Stimulated activated CD4-positive, alpha-beta T cell treated with anti-CD3 and anti-CD28 coated beads, Interleukin-15, amount 100 ng/mL, for 24 hours (primary cell): ENCODE data around the gene ZNF746.
A peak's percentile ranks its signal among the peaks of the same experiment; 100 is the strongest.
"Not testable (repeated sequence)": the region's sequence is repeated elsewhere in the genome, so short reads cannot be mapped to it uniquely, and the experiment has no call there.

Experiments
- DNase-seq: peaks from one replicate; pipeline ENCODE4 v3.0.0-alpha.2; 2020

Gene ZNF746

DNA sequence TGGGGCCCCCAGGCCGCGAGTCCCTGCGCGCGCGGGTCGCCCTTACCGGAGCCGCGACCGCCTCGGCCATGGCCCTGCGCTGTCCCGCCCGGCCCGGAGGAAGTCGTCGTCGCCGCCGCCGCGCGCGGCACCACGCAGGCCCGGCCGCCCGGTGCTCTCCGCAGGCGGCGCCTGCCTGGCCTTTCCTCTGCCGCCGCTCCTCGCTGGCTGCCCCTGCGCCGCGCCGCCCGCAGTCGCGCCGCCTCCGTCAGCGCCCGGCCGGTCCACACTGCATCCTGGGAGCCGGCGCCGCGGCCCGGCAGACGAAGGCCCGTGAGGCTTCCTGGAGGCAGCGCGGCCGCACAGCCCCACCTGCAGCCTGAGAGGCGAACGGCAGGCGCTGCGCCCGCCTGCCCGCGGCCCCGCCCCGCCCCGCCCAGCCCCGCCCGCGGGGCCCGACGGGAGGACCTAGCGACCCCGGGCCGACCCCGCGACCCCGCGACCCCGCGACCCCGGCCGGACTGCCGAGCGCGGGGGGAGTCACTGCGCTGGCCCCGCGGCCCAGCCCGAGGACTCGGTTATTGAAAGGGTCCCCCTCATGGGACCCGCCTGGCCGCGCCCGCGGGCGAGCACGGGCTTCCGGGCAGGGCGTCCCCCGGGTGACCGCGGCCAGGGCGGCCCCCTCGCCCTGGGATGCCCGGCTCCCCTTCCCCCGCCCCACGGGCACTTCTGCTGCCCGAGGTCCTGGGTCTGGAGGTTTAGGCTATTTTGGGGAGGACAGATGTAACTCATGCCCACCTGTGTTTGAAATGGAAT, at the start of gene ZNF746:
ZNF746 (minus strand) TSS at position 343 of the 795 bp plus-strand sequence; CDS start at position 70, 273 bp downstream.
- DNase-seq, result peak; percentile 89

- DNase-seq, result no peak
These were observed 49.5 kb upstream of the ZNF746 start for GRCh38 chr7:149547126-149547525.

DNA sequence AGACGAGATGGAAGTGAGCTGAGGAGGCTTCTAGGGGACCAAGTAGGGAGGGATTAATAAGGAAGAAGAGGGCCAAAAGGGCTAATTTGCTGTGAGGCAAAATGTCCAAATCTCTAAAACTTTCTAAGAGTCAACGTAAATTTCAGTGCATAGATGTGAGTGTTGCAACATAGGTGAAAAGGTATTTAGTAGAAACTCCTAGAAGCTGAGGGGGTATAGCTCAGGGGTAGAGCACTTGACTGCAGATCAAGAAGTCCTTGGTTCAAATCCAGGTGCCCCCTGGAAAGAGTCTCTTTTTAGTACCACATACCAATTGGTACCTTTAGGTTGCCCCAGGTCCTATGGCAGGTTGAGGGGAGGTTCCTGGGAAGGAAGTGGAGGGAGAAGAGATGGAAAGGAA, 48.7 kb upstream of the ZNF746 start:
- DNase-seq, result no peak

- no peak for DNase-seq
These were observed 46.4 kb upstream of the ZNF746 start for GRCh38 chr7:149544028-149544427.

GRCh38 chr7:149532654-149533053, 35.0 kb upstream of the ZNF746 start:
- no peak for DNase-seq

DNA sequence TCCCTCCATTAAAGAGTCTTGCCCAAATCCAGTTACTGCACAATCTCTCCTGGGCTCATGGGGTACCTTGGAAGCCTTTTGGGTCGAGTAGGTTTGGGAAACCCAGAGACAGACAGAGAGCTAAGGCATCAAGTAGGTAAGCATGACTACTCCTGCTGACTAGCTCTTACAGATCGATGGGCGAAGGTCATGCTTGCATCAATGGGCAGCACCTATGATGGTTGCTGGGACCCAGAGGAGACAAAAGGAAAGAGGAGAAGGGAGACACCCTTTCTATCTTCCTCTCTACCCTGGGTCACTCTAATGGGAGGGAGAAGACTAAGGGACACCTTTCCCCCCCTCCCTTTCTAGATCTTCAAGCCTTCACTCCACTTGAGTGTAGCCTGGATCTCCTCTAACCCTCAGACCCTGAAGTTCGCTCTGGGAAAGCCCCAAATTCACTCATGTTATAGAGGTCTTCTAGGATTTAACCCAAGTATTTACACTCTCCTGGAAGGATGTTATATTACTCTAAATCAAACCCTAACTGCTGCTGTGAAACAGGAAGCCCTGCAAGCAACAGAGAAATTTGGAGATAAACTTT, 31.6 kb upstream of the ZNF746 start:
- DNase-seq, result no peak

GRCh38 chr7:149527414-149527813, 29.8 kb upstream of the ZNF746 start:
- DNase-seq, result no peak

DNA sequence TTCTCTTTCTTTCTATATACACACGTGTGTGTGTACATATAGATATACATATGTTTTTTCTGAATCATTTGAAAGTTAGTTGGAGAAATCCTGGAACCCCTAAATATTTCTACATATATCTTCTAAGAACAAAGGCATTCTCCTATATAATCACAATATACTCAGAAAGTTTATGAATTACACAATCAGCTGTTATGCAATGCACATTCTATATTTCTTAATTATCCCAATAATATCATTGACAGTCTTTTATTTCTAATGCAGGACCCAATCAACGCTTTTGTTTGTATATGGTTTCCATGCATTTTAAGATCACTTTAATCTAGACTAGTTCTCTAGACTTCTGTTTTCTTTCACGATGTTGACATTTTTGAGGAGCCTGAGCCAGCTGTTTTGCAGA, 27.7 kb upstream of the ZNF746 start:
- DNase-seq, result no peak

GRCh38 chr7:149524394-149524793, 26.8 kb upstream of the ZNF746 start:
- DNase-seq, result no peak

DNA sequence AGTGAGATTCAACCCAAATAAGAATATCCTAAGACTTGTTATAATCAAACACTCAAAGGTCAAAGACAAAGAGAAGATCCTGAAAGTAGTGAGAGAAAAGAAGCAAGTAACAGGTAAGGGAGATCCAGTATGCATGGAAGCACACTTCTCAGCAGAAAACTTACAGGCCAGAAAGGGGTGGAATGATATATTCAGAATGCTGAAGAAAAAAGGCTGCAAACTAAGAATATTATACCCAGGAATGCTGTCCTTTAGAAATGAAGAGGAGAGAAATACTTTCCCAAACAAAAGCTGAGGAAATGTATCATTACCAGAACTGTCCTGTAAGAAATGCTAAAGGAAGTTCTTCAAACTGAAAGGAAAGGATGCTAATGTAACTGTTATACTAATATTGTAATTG, 12.6 kb upstream of the ZNF746 start:
- no peak for DNase-seq

DNA sequence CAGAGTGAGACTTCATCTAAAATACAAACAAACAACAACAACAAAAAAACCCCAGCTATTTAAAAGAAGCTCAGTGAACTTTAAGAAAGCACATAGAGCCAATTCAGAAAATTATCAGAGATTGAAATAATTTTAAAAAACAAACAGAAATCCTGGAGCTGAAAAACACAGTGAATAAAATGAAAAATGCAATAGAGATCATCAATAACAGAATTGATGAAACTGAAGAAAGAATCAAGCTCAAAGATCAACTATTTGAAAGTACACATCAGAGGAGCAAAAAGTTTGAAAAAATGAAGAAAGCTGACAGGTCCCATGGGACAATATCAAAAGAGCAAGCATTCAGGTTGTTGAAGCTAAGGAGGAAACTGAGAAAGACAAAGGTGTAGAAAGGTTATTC, 12.2 kb upstream of the ZNF746 start:
- no peak for DNase-seq

DNA sequence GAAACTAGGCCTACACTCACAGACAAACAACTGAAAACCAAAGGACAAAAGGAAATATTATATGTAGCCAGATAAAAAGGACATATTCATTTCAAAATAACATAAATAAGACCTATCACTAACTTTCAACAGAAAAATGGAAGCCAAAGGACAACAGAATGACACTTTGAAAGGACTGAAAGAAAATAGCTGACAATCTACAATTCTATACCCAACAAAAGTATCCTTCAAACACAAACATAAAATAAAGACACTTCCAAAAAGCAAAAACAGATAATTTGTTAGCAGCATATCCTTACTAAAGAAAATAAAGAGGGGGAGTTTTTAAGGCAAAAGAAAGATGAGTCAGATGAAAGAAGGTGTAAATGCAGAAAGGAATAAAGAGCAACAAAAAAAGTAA, 7.9 kb upstream of the ZNF746 start:
- no peak for DNase-seq

- no peak for DNase-seq
These were observed 4.0 kb upstream of the ZNF746 start for GRCh38 chr7:149501651-149502050.

- no peak for DNase-seq
These were observed 3.3 kb upstream of the ZNF746 start for GRCh38 chr7:149500910-149501309.

GRCh38 chr7:149500201-149500600, 2.6 kb upstream of the ZNF746 start:
- no peak for DNase-seq

- no peak for DNase-seq
These were observed 1.2 kb upstream of the ZNF746 start for GRCh38 chr7:149498811-149499210.

DNA sequence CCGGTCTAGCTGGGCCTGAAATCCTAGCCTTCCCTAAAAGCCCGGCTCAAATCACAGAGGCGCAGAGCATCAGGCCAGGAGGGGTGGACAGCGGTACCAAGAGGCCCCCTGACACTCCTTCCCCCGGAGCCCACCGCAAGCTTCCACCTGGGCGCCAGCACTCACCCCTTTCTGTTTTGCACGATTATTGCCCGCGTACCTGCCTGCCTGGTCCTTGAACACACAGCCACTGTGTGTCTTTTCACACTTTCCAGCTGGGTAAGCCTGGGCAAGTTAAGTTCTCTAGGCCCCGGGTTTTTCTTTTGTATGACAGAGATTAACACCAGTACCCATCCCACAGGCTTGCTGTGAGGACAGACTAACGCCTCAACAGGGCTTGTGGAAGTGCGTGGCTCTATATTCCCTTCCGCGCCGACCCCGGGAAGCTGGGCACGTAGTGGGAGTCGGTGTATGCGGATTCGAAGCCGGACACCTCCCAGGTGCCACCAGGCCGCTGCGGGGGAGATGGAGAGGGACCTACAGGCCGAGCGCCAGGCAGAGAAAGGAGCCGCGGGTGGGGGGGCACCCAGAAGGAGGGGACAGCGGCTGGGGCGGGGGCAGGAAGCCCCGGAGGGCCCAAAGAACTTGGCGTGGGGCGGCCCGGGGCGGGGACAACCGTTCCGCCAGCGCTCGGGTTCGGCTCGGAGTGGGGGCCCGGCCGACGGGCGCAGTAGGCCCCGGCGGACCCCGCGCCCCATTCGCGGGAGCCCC, 792 bp downstream of the ZNF746 start:
- DNase-seq, result peak; percentile 71

GRCh38 chr7:149495785-149496641, 1.6 kb downstream of the ZNF746 start:
- DNase-seq, result peak; percentile 34

GRCh38 chr7:149494738-149495368, 2.8 kb downstream of the ZNF746 start:
- no peak for DNase-seq

DNA sequence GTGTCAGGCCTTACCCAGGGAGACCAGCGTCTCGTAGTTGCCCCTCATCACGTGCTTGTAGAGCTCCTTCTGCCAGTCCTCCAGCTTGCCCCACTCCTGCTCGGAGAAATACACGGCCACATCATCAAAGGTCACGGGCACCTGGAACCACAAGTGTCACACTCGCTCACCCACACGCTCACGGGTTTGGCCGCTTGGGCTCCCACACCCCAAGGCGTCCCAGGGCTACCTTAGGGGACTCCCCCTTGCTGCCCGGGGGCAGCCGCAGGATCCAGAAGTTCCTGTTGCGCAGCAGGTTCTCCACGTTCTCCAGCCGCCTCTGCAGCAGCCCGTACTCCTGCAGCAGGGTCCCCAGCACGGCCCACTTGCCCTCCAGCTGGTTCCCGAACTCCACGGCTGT, 3.6 kb downstream of the ZNF746 start:
- not testable (repeated sequence) for DNase-seq

- DNase-seq, result no peak
These were observed 4.2 kb downstream of the ZNF746 start for GRCh38 chr7:149493366-149493765.

- no peak for DNase-seq
These were observed 7.4 kb downstream of the ZNF746 start for GRCh38 chr7:149490083-149490760.
